Measurements from ENCODE around the gene TSPAN16.

DNA sequence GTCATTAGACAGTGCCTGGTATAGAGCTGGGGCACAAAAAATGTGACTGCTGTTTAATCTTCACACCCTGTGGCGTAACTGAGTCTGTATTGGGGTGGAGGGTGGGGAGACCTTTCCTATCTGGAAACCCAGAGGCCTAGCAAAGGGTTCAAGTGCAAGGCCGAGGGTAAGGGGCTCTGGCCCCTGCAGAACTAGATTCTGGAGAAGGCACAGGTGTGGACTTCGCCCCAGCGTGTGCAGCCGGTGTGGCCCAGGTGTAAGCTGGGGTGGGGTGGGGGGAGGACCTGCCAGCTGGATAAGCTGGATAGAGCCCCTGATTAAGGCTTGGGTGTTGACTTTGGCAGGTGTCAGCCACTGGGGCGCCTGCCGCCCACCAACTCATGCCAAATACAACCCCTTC is 42.2 kb downstream of the TSPAN16 start:
- TF ChIP-seq, protein P1, sequence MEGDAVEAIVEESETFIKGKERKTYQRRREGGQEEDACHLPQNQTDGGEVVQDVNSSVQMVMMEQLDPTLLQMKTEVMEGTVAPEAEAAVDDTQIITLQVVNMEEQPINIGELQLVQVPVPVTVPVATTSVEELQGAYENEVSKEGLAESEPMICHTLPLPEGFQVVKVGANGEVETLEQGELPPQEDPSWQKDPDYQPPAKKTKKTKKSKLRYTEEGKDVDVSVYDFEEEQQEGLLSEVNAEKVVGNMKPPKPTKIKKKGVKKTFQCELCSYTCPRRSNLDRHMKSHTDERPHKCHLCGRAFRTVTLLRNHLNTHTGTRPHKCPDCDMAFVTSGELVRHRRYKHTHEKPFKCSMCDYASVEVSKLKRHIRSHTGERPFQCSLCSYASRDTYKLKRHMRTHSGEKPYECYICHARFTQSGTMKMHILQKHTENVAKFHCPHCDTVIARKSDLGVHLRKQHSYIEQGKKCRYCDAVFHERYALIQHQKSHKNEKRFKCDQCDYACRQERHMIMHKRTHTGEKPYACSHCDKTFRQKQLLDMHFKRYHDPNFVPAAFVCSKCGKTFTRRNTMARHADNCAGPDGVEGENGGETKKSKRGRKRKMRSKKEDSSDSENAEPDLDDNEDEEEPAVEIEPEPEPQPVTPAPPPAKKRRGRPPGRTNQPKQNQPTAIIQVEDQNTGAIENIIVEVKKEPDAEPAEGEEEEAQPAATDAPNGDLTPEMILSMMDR (conservative IDR thresholded peaks at IDR 0.05; ENCODE audit: low read depth, low read length): no peak
- TF ChIP-seq EZH2 (IDR thresholded peaks at IDR 0.05; ENCODE audit: borderline replicate concordance, low read depth, low read length, poor library complexity, severe bottlenecking): no peak
